Prostate gland (tissue), 2 donors: ENCODE data around the gene AOAH.
"Not testable (repeated sequence)": the region's sequence is repeated elsewhere in the genome, so short reads cannot be mapped to it uniquely, and the experiment has no call there.

Experiments
- CTCF ChIP-seq, 4 experiments: fragments of 200-600 bp in 2 of 4; fragments of 450-650 bp in 2 of 4; sonication (generic) in 2 of 4; IDR thresholded peaks; 1 replicate in 3 of 4; 2 replicates in 1 of 4; pipeline ENCODE4 v1.5.1; 2016 to 2019; ENCODE audit warnings: antibody characterized with exemption in 4 of 4, mild to moderate bottlenecking in 2 of 4, moderate library complexity in 2 of 4
- POLR2A ChIP-seq: fragments of 450-650 bp; IDR thresholded peaks from one replicate; pipeline ENCODE4 v1.6.1; 2016; ENCODE audit warnings: antibody characterized with exemption, mild to moderate bottlenecking
- POLR2AphosphoS5 ChIP-seq: sonication (generic); formaldehyde crosslinking; IDR thresholded peaks from one replicate; pipeline ENCODE4 v1.6.1; 2017; ENCODE audit warnings: antibody characterized with exemption

- not testable (repeated sequence) for TF ChIP-seq CTCF (IDR thresholded peaks at IDR 0.05); POLR2A; POLR2AphosphoS5
Measured at GRCh38 chr7:36466001-36466400, 258.3 kb downstream of the AOAH start.
